ENCODE results near the gene SCN8A.
"Not testable (repeated sequence)": the region's sequence is repeated elsewhere in the genome, so short reads cannot be mapped to it uniquely, and the experiment has no call there.

The SCN8A gene

DNA sequence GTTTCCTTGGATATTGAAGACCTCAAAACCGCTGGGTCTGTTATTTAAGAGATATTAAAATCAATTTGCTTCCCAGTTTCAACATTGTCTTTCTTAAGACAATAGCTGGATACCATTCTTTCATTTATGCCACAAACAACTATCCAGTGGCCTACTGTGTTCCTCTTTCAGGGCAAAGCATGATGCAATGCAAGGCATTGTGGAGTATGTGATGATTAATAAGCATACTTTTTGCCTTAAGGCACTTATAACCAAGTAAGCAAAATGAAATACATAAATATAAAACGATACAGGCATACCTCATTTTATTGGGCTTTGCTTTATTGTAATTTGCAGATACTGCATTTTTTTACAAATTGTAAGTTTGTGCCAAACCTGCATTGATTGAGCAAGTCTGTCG is 45.5 kb downstream of the SCN8A start:
- no peak overlapping the region for H3K4me3 ChIP-seq
- no peaks in the 10 kb centered on the region for H3K27me3 ChIP-seq
- H3K36me3 ChIP-seq, result no peaks in the 10 kb centered on the region
- H3K4me1 ChIP-seq, result no peaks in the 10 kb centered on the region
- DNase-seq, result no peak
- H3K27ac ChIP-seq, result no peak overlapping the region
- intact Hi-C loops (cut with DNase I; ENCODE audit: low total_unique reads), result no loop called here
- H3K9me3 ChIP-seq, result peaks cover 0 to 18% (median 6%) of the 10 kb centered on the region in 3 donors
- TF ChIP-seq, protein P1, sequence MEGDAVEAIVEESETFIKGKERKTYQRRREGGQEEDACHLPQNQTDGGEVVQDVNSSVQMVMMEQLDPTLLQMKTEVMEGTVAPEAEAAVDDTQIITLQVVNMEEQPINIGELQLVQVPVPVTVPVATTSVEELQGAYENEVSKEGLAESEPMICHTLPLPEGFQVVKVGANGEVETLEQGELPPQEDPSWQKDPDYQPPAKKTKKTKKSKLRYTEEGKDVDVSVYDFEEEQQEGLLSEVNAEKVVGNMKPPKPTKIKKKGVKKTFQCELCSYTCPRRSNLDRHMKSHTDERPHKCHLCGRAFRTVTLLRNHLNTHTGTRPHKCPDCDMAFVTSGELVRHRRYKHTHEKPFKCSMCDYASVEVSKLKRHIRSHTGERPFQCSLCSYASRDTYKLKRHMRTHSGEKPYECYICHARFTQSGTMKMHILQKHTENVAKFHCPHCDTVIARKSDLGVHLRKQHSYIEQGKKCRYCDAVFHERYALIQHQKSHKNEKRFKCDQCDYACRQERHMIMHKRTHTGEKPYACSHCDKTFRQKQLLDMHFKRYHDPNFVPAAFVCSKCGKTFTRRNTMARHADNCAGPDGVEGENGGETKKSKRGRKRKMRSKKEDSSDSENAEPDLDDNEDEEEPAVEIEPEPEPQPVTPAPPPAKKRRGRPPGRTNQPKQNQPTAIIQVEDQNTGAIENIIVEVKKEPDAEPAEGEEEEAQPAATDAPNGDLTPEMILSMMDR (IDR thresholded peaks at IDR 0.05), result no peak

DNA sequence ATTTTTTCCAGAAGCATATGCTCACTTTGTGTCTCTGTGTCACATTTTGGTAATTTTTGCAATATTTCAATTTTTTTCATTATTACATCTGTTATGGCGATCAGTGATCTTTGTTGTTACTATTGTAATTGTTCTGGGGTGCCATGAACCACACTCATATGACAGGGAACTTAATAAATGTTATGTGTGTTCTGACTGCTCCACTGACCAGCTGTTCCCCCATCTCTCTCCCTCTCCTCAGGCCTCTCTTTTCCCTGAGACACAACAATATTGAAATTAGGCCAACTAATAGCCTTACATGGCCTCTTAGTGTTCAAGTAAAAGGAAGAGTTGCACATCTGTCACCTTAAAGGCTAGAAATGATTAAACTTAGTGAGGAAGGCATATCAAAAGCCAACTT is 46.0 kb downstream of the SCN8A start:
- DNase-seq, result no peak
- H3K4me1 ChIP-seq, result no peaks in the 10 kb centered on the region
- intact Hi-C loops (cut with DNase I; ENCODE audit: low total_unique reads), result no loop called here
- no peaks in the 10 kb centered on the region for H3K36me3 ChIP-seq
- no peak overlapping the region for H3K27ac ChIP-seq
- H3K27me3 ChIP-seq, result no peaks in the 10 kb centered on the region
- TF ChIP-seq, protein P1 (IDR thresholded peaks at IDR 0.05), result no peak
- H3K9me3 ChIP-seq, result peaks cover 0 to 18% (median 6%) of the 10 kb centered on the region in 3 donors
- H3K4me3 ChIP-seq, result no peak overlapping the region

DNA sequence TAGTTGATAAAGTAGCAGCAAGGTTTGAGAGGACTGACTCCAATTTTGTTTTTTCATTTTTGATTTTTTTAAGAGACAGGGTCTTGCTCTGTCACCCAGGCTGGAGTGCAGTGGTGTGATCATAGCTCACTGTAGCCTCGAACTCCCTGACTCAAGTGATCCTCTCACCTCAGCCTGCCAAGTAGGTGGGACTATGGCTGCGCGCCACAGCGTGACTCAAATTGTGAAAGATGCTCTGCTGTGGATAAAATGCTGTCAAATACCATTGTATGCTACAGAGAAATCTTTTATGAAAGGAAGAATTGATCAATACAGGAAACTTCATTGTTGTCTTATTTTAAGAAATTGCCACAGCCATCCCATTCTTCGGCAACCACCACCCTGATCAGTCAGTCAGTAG is 48.3 kb downstream of the SCN8A start:
- intact Hi-C loops (cut with DNase I; ENCODE audit: low total_unique reads), result no loop called here
- H3K36me3 ChIP-seq, result no peaks in the 10 kb centered on the region
- H3K4me3 ChIP-seq, result no peak overlapping the region
- H3K9me3 ChIP-seq, result peaks cover 0 to 18% (median 6%) of the 10 kb centered on the region in 3 donors
- H3K27ac ChIP-seq, result no peak overlapping the region
- H3K4me1 ChIP-seq, result no peaks in the 10 kb centered on the region
- H3K27me3 ChIP-seq, result no peaks in the 10 kb centered on the region
- no peak for DNase-seq
- TF ChIP-seq, protein P1 (IDR thresholded peaks at IDR 0.05), result no peak

DNA sequence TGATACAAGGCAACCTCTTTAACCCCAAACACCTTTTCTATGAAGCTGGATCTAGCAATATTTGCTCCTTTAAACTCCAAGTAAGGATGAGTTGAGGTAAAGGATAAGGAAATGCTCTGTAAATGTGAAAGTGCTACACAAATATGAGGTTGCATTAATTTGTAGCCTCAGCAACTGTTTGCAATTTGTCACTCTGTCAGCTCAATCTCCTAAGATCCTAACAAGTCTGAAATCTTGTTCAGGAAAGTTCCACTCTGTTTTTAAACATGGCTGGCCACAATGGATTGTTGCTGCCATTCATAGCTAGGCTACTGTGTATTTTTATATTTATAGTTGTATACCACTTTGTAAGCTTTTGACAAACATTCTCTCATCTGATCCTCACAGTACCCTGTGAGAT is 51.3 kb downstream of the SCN8A start:
- no peaks in the 10 kb centered on the region for H3K4me1 ChIP-seq
- intact Hi-C loops (cut with DNase I; ENCODE audit: low total_unique reads), result no loop called here
- no peaks in the 10 kb centered on the region for H3K36me3 ChIP-seq
- TF ChIP-seq, protein P1 (IDR thresholded peaks at IDR 0.05), result no peak
- H3K27ac ChIP-seq, result no peak overlapping the region
- no peaks in the 10 kb centered on the region for H3K27me3 ChIP-seq
- no peak for DNase-seq
- H3K9me3 ChIP-seq, result peaks cover 0 to 13% (median 6%) of the 10 kb centered on the region in 3 donors
- H3K4me3 ChIP-seq, result no peak overlapping the region

DNA sequence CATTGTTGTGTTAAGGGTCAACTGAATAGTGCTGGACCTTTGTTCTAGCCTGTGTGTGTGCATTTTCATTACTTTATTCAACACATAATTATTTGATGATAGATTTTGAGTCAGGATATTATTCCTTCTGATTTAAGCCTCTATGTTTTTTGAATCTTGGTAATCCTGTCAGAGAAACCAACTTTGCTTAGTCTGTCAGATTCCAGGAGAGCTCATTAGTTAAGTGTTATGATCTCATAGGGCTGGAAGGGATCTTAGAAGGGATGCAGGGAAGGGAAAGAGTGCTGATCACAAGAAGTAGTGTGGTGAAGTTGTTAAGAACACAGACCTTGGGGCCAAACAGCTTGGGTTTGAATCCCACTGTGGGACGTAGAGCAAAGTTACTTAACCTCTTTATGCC is 52.9 kb downstream of the SCN8A start:
- H3K27me3 ChIP-seq, result no peaks in the 10 kb centered on the region
- no peaks in the 10 kb centered on the region for H3K9me3 ChIP-seq
- intact Hi-C loops (cut with DNase I; ENCODE audit: low total_unique reads), result no loop called here
- no peak overlapping the region for H3K4me3 ChIP-seq
- H3K27ac ChIP-seq, result no peak overlapping the region
- no peaks in the 10 kb centered on the region for H3K36me3 ChIP-seq
- no peaks in the 10 kb centered on the region for H3K4me1 ChIP-seq
- TF ChIP-seq, protein P1 (IDR thresholded peaks at IDR 0.05), result no peak
- no peak for DNase-seq

DNA sequence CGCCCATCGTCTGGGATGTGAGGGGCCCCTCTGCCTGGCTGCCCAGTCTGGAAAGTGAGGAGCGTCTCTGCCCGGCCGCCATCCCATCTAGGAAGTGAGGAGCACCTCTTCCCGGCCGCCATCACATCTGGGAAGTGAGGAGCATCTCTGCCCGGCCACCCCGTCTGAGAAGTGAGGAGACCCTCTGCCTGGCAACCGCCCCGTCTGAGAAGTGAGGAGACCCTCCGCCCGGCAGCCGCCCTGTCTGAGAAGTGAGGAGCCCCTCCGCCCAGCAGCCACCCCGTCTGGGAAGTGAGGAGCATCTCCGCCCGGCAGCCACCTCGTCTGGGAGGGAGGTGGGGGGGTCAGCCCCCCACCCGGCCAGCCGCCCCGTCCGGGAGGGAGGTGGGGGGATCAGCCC is 53.7 kb downstream of the SCN8A start:
- H3K4me1 ChIP-seq; H3K27ac ChIP-seq; H3K9me3 ChIP-seq; H3K27me3 ChIP-seq; H3K36me3 ChIP-seq; DNase-seq; intact Hi-C loops (cut with DNase I; ENCODE audit: low total_unique reads); H3K4me3 ChIP-seq: not testable (repeated sequence)
